Caco-2 (cell line): ENCODE measurements around the gene LRRC59. TPM values are rescaled to one million over a fixed set of nuclear protein-coding genes. Genes with fewer than 3 reads are reported as not detected.

Experiments used
- BruUV-seq: library from RNA; stranded (reverse); fragments of 400-500 nt; replicated peaks from 2 replicates; lab custom pipeline; 2021; lab: Mats Ljungman, UMichigan
- CTCF ChIA-PET: fragments of 300-600 bp; sonication (Branson Sonifier 250); formaldehyde crosslinking; loops from one replicate; lab custom pipeline; 2022; ENCODE audit warnings: antibody characterized with exemption; lab: Charles Lee
- POLR2A ChIA-PET: fragments of 300-600 bp; sonication (Branson Sonifier 250); formaldehyde crosslinking; loops from one replicate; lab custom pipeline; 2022; ENCODE audit warnings: antibody characterized with exemption; lab: Charles Lee
- DNase-seq, 2 experiments: peaks; one replicate each; pipeline versions ENCODE4 v3.0.0 to v3.0.0-alpha.2; 2020 to 2022
- H3K27me3 ChIP-seq: replicated peaks from 2 replicates; pipeline ENCODE4 v1.6.0; 2011; ENCODE audit warnings: low read length; ENCODE audit not compliant: control insufficient read depth, insufficient read depth
- H3K36me3 ChIP-seq: 2 replicates; pipeline ENCODE4 v1.5.1; 2011; ENCODE audit warnings: low read length; ENCODE audit not compliant: control insufficient read depth, insufficient read depth
- H3K4me1 ChIP-seq: fragments of 250-450 bp; sonication (Bioruptor Pico); 2 replicates; pipeline ENCODE4 v1.5.1; 2020; ENCODE audit warnings: mild to moderate bottlenecking
- H3K4me3 ChIP-seq: 2 replicates; pipeline ENCODE4 v1.5.1; 2011; ENCODE audit warnings: low read depth, mild to moderate bottlenecking, control low read depth, low read length
- H3K9me3 ChIP-seq: fragments of 250-450 bp; sonication (Bioruptor Pico); 2 replicates; pipeline ENCODE4 v1.5.1; 2020; ENCODE audit warnings: mild to moderate bottlenecking, moderate library complexity
- H3K27ac Mint-ChIP-seq: one replicate; pipeline ENCODE4 v1.8.0; 2022; ENCODE audit warnings: mixed read lengths; ENCODE audit not compliant: unreplicated experiment
- H3K27me3 Mint-ChIP-seq: one replicate; pipeline ENCODE4 v1.8.0; 2022; ENCODE audit warnings: mixed read lengths; ENCODE audit not compliant: insufficient read depth, unreplicated experiment
- H3K36me3 Mint-ChIP-seq: one replicate; pipeline ENCODE4 v1.8.0; 2022; ENCODE audit warnings: mild to moderate bottlenecking, mixed read lengths; ENCODE audit not compliant: insufficient read depth, unreplicated experiment
- H3K4me1 Mint-ChIP-seq: one replicate; pipeline ENCODE4 v1.8.0; 2022; ENCODE audit warnings: low read depth, mixed read lengths; ENCODE audit not compliant: unreplicated experiment
- H3K4me3 Mint-ChIP-seq: one replicate; pipeline ENCODE4 v1.8.0; 2022; ENCODE audit warnings: mild to moderate bottlenecking, moderate library complexity, mixed read lengths; ENCODE audit not compliant: unreplicated experiment
- H3K9me3 Mint-ChIP-seq: one replicate; pipeline ENCODE4 v1.8.0; 2022; ENCODE audit warnings: mixed read lengths; ENCODE audit not compliant: unreplicated experiment
- CTCF ChIP-seq, 2 experiments: fragments of 200-600 bp in 1 of 2; IDR thresholded peaks; 1 replicate in 1 of 2; 2 replicates in 1 of 2; pipeline versions ENCODE4 v1.5.1 to v1.8.0; 2011 to 2022; ENCODE audit warnings: antibody characterized with exemption in 1 of 2, control low read depth in 1 of 2, inconsistent platforms in 1 of 2, low read depth in 1 of 2, low read length in 1 of 2, mild to moderate bottlenecking in 1 of 2, moderate library complexity in 1 of 2; ENCODE audit not compliant: insufficient read depth in 1 of 2, severe bottlenecking in 1 of 2, unreplicated experiment in 1 of 2
- intact Hi-C: fragments of 100-400 bp; cut with micrococcal nuclease; formaldehyde crosslinking; loops from one replicate; pipeline ENCODE4 v1.10.0; 2022; ENCODE audit not compliant: unreplicated experiment
- total RNA-seq: library from RNA; stranded (reverse); gene quantifications from 2 replicates; pipeline ENCODE4 v1.2.3, GENCODE V29; 2022

The LRRC59 gene
- total RNA-seq, 1 experiment from 2014 or later = 324 TPM

GRCh38 chr17:50358177-50358576 is 39.1 kb downstream of the LRRC59 start:
- Mint-ChIP-seq H3K9me3 (no peaks in the 10 kb centered on the region), H3K4me3 (no peak overlapping the region), H3K4me1 (peaks cover 6% of the 10 kb centered on the region), H3K36me3 (peaks cover 72% of the 10 kb centered on the region), H3K27ac (no peak overlapping the region), H3K27me3 (no peaks in the 10 kb centered on the region)
- no peak for TF ChIP-seq CTCF (IDR thresholded peaks at IDR 0.05; ENCODE audit: insufficient read depth in 1 of 2, low read depth in 1 of 2, low read length in 1 of 2, severe bottlenecking in 1 of 2, unreplicated experiment in 1 of 2)
- DNase-seq = peak in 1 of 2 experiments; percentile 38
- Histone ChIP-seq H3K36me3 (peaks cover 16% of the 10 kb centered on the region), H3K4me3 (no peak overlapping the region), H3K4me1 (no peaks in the 10 kb centered on the region), H3K9me3 (no peaks in the 10 kb centered on the region), H3K27me3 (no peaks in the 10 kb centered on the region)
- ChIA-PET POLR2A (no interaction called here), CTCF (interaction anchor here (0.7 to 3.1 kb wide), 2 partner anchors 12 to 39 kb away, joined by 3 to 13 read pairs; partner anchors contain the start of genes LRRC59 and XYLT2)
- BruUV-seq = no TSS peak
- intact Hi-C loops = no loop called here

- Mint-ChIP-seq H3K36me3 (peaks cover 69% of the 10 kb centered on the region), H3K4me1 (peaks cover 3% of the 10 kb centered on the region), H3K9me3 (no peaks in the 10 kb centered on the region), H3K27ac (no peak overlapping the region), H3K4me3 (no peak overlapping the region), H3K27me3 (no peaks in the 10 kb centered on the region)
- H3K36me3 ChIP-seq = peaks cover 16% of the 10 kb centered on the region
- intact Hi-C loops = no loop called here
- H3K4me3 ChIP-seq = no peak overlapping the region
- no peaks in the 10 kb centered on the region for H3K4me1 ChIP-seq
- CTCF ChIA-PET = interaction anchor here (3.1 kb wide), 1 partner anchor 40 kb away, joined by 13 read pairs; the partner anchor contains the start of gene LRRC59
- H3K9me3 ChIP-seq = no peaks in the 10 kb centered on the region
- no TSS peak for BruUV-seq
- DNase-seq = peak in 1 of 2 experiments; percentile 38
- no peak for TF ChIP-seq CTCF (IDR thresholded peaks at IDR 0.05; ENCODE audit: insufficient read depth in 1 of 2, low read depth in 1 of 2, low read length in 1 of 2, severe bottlenecking in 1 of 2, unreplicated experiment in 1 of 2)
- no peaks in the 10 kb centered on the region for H3K27me3 ChIP-seq
- POLR2A ChIA-PET = interaction anchor here (0.6 kb wide), 1 partner anchor 10 kb away, joined by 4 read pairs; no protein-coding TSS in a partner anchor
Measured at GRCh38 chr17:50356892-50357510, 40.3 kb downstream of the LRRC59 start.

GRCh38 chr17:50356418-50356817 is 40.9 kb downstream of the LRRC59 start:
- H3K9me3 ChIP-seq = no peaks in the 10 kb centered on the region
- H3K9me3 Mint-ChIP-seq = no peaks in the 10 kb centered on the region
- no peak overlapping the region for H3K4me3 ChIP-seq
- peaks cover 16% of the 10 kb centered on the region for H3K36me3 ChIP-seq
- intact Hi-C loops = no loop called here
- no peak overlapping the region for H3K4me3 Mint-ChIP-seq
- H3K4me1 ChIP-seq = no peaks in the 10 kb centered on the region
- no peak for TF ChIP-seq CTCF (IDR thresholded peaks at IDR 0.05; ENCODE audit: insufficient read depth in 1 of 2, low read depth in 1 of 2, low read length in 1 of 2, severe bottlenecking in 1 of 2, unreplicated experiment in 1 of 2)
- no peaks in the 10 kb centered on the region for H3K27me3 ChIP-seq
- no peaks in the 10 kb centered on the region for H3K27me3 Mint-ChIP-seq
- no TSS peak for BruUV-seq
- CTCF ChIA-PET = no interaction called here
- POLR2A ChIA-PET = no interaction called here
- H3K36me3 Mint-ChIP-seq = peaks cover 63% of the 10 kb centered on the region
- DNase-seq = no peak
- no peaks in the 10 kb centered on the region for H3K4me1 Mint-ChIP-seq
- no peak overlapping the region for H3K27ac Mint-ChIP-seq
